B cell (primary cell): ENCODE results near the gene LSG1. TPM values are rescaled to one million over a fixed set of nuclear protein-coding genes. Genes with fewer than 3 reads are reported as not detected.

Experiments used
- ATAC-seq: fragments of 200-7000 bp; cut with Tn5 transposase; one replicate; pipeline ENCODE4 v1.10.0; 2021; ENCODE audit warnings: low read depth, mild to moderate bottlenecking, moderate number of reproducible peaks, moderate library complexity
- CTCF ChIA-PET: fragments of 350-600 bp; sonication (Branson Sonifier 250); formaldehyde crosslinking; loops from one replicate; lab custom pipeline; 2021; ENCODE audit warnings: antibody characterized with exemption, inconsistent platforms; lab: Charles Lee
- POLR2A ChIA-PET: fragments of 350-600 bp; sonication (Branson Sonifier 250); formaldehyde crosslinking; loops from one replicate; lab custom pipeline; 2021; ENCODE audit warnings: antibody characterized with exemption; lab: Charles Lee
- DNase-seq: peaks from one replicate; pipeline ENCODE4 v3.0.0; 2013
- H2AFZ ChIP-seq: 2 replicates; pipeline ENCODE4 v1.6.1; 2012; ENCODE audit warnings: mild to moderate bottlenecking, low read depth, low read length; ENCODE audit not compliant: insufficient read depth, poor library complexity, severe bottlenecking
- H3K27ac ChIP-seq, 2 donors: 1 replicate in 1 of 2; 2 replicates in 1 of 2; pipeline ENCODE4 v1.5.1; 2012 to 2013; ENCODE audit warnings: low read length in 2 of 2, mild to moderate bottlenecking in 2 of 2, moderate library complexity in 1 of 2
- H3K27me3 ChIP-seq, 4 experiments: fragments of 200-600 bp in 1 of 4; sonication (generic) in 1 of 4; replicated peaks in 1 of 4; 1 replicate in 2 of 4; 2 replicates in 2 of 4; pipeline versions ENCODE4 v1.6.1 to v1.7.0; 2013 to 2016; ENCODE audit warnings: low read length in 3 of 4, mild to moderate bottlenecking in 2 of 4, mixed read lengths in 1 of 4, moderate library complexity in 1 of 4; ENCODE audit not compliant: insufficient read depth in 4 of 4, control insufficient read depth in 3 of 4; ENCODE audit errors: control extremely low read depth in 1 of 4
- H3K36me3 ChIP-seq, 2 experiments: replicated peaks in 1 of 2; 1 replicate in 1 of 2; 2 replicates in 1 of 2; pipeline versions ENCODE4 v1.6.1 to v1.7.1; 2013; ENCODE audit warnings: low read length in 1 of 2; ENCODE audit not compliant: insufficient read depth in 2 of 2, control insufficient read depth in 1 of 2; ENCODE audit errors: control extremely low read depth in 1 of 2, extremely low read depth in 1 of 2
- H3K4me1 ChIP-seq, 2 donors: fragments of 200-600 bp in 1 of 2; sonication (generic) in 1 of 2; 1 replicate in 1 of 2; 2 replicates in 1 of 2; pipeline versions ENCODE4 v1.5.1 to v1.6.1; 2013 to 2017; ENCODE audit warnings: low read length in 2 of 2; ENCODE audit not compliant: control insufficient read depth in 2 of 2, insufficient read depth in 2 of 2
- H3K4me2 ChIP-seq: replicated peaks from 2 replicates; pipeline ENCODE3; 2012; ENCODE audit warnings: mild to moderate bottlenecking, low read depth, low read length; ENCODE audit not compliant: poor library complexity, severe bottlenecking
- H3K4me3 ChIP-seq, 5 experiments: fragments of 200-600 bp in 1 of 5; sonication (generic) in 1 of 5; 1 replicate in 3 of 5; 2 replicates in 2 of 5; pipeline versions ENCODE4 v1.5.1 to v1.7.0; 2011 to 2016; ENCODE audit warnings: low read length in 4 of 5, mild to moderate bottlenecking in 4 of 5, low read depth in 2 of 5, control low read depth in 1 of 5, moderate library complexity in 1 of 5; ENCODE audit not compliant: insufficient read depth in 1 of 5; ENCODE audit errors: control extremely low read depth in 1 of 5, extremely low read depth in 1 of 5
- H3K79me2 ChIP-seq: fragments of 200-600 bp; sonication (generic); one replicate; pipeline ENCODE4 v1.6.0; 2016; ENCODE audit warnings: low read length; ENCODE audit not compliant: control insufficient read depth, insufficient read depth
- H3K9ac ChIP-seq: fragments of 200-600 bp; sonication (generic); 2 replicates; pipeline ENCODE4 v1.6.1; 2017; ENCODE audit warnings: mild to moderate bottlenecking, low read length, moderate library complexity
- H3K9me3 ChIP-seq, 3 donors: one replicate each; pipeline versions ENCODE4 v1.6.1 to v1.7.1; 2013; ENCODE audit warnings: low read length in 2 of 3; ENCODE audit not compliant: control insufficient read depth in 2 of 3, insufficient read depth in 1 of 3; ENCODE audit errors: control extremely low read depth in 1 of 3
- H4K20me1 ChIP-seq: 2 replicates; pipeline ENCODE4 v1.6.0; 2012; ENCODE audit warnings: mild to moderate bottlenecking, low read length; ENCODE audit not compliant: insufficient read depth, control insufficient read depth, poor library complexity, severe bottlenecking
- H3K27ac Mint-ChIP-seq: one replicate; pipeline ENCODE4 v1.8.0; 2021; ENCODE audit warnings: mixed read lengths
- H3K27me3 Mint-ChIP-seq: one replicate; pipeline ENCODE4 v1.8.0; 2021; ENCODE audit warnings: mixed read lengths
- H3K4me1 Mint-ChIP-seq: one replicate; pipeline ENCODE4 v1.8.0; 2021; ENCODE audit warnings: mixed read lengths
- H3K4me3 Mint-ChIP-seq: one replicate; pipeline ENCODE4 v1.8.0; 2021; ENCODE audit warnings: mixed read lengths
- H3K9me3 Mint-ChIP-seq: one replicate; pipeline ENCODE4 v1.8.0; 2022; ENCODE audit warnings: mixed read lengths; ENCODE audit not compliant: insufficient read depth
- CTCF ChIP-seq: fragments of 200-600 bp; IDR thresholded peaks from one replicate; pipeline ENCODE4 v1.8.0; 2022; ENCODE audit warnings: antibody characterized with exemption, mild to moderate bottlenecking
- EZH2 ChIP-seq: IDR thresholded peaks from 2 replicates; pipeline ENCODE4 v1.6.1; 2012; ENCODE audit warnings: borderline replicate concordance, low read depth, mild to moderate bottlenecking, moderate library complexity, low read length; ENCODE audit not compliant: insufficient read depth, poor library complexity, severe bottlenecking
- WGBS: methylation state at CpG from one replicate; pipeline ENCODE4 v1.1.5; 2013; ENCODE audit warnings: missing lambda C conversion rate; ENCODE audit not compliant: insufficient coverage; 5-methylcytosine and 5-hydroxymethylcytosine counted together
- intact Hi-C: fragments of 100-400 bp; cut with micrococcal nuclease; formaldehyde crosslinking; loops from one replicate; pipeline ENCODE4 v1.10.0; 2022
- polyA plus RNA-seq: library from polyadenylated mRNA; depleted of rRNA; stranded (reverse); fragments of >200 nt; gene quantifications from 2 replicates; pipeline ENCODE4 v1.2.3, GENCODE V29; 2012
- total RNA-seq, 2 donors: library from RNA; stranded (reverse); fragments of 120-200 nt in 1 of 2; gene quantifications; 1 replicate in 1 of 2; 2 replicates in 1 of 2; pipeline versions ENCODE4 v1.2.3 to v1.2.4, GENCODE V29; 2013 to 2022

The LSG1 gene
- total and polyA plus RNA-seq, 2 donors (not counting 1 experiment from before 2014, with no cell fraction given) = 29.4 to 54.6 TPM

DNA sequence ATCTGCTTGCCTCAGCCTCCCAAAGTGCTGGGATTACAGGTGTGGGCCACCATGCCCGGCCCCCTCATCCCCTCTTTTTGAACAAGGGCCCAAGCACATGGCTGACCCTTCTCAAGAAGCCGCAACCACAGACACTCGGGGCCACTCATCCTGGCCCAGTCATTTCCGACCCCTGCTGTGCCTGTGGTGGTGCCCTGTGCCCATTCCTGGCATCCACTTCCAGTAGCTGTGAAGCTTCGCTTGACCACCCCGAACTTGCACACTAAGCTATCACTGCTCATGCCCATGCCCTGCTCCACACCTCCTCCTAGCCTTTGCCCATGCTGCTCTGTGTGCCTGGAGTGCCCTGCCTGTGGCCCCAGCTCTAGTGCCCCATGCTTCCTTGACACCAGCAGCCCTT lies 47.0 kb downstream of the LSG1 start:
- Histone ChIP-seq H2AFZ (no peak overlapping the region), H3K4me2 (no peak overlapping the region), H3K9ac (no peak overlapping the region), H3K79me2 (no peaks in the 10 kb centered on the region), H3K36me3 (no peaks in the 10 kb centered on the region), H3K9me3 (peaks cover 0 to 6% (median 0%) of the 10 kb centered on the region in 3 donors), H3K27ac (no peak overlapping the region), H3K4me1 (no peaks in the 10 kb centered on the region), H4K20me1 (no peaks in the 10 kb centered on the region), H3K27me3 (no peaks in the 10 kb centered on the region), H3K4me3 (no peak overlapping the region)
- WGBS = 100% methylated on average over 6 of the region's 6 CpGs
- intact Hi-C loops = no loop called here
- Mint-ChIP-seq H3K4me3 (no peak overlapping the region), H3K27me3 (no peaks in the 10 kb centered on the region), H3K27ac (no peak overlapping the region), H3K9me3 (no peaks in the 10 kb centered on the region), H3K4me1 (no peaks in the 10 kb centered on the region)
- DNase-seq (no peak), ATAC-seq (no peak)
- ChIA-PET CTCF (no interaction called here), POLR2A (no interaction called here)
- TF ChIP-seq CTCF (no peak), EZH2 (no peak)

GRCh38 chr3:194623449-194624290 lies 48.3 kb downstream of the LSG1 start:
- no peak overlapping the region for H3K4me2 ChIP-seq
- 97% methylated on average over 25 of the region's 25 CpGs for WGBS
- Mint-ChIP-seq H3K27me3 (no peaks in the 10 kb centered on the region), H3K4me1 (no peaks in the 10 kb centered on the region), H3K27ac (no peak overlapping the region), H3K4me3 (no peak overlapping the region), H3K9me3 (no peaks in the 10 kb centered on the region)
- H3K4me1 ChIP-seq = no peaks in the 10 kb centered on the region
- no peaks in the 10 kb centered on the region for H4K20me1 ChIP-seq
- ChIA-PET POLR2A (no interaction called here), CTCF (no interaction called here)
- no peaks in the 10 kb centered on the region for H3K79me2 ChIP-seq
- no peak overlapping the region for H3K27ac ChIP-seq
- no peaks in the 10 kb centered on the region for H3K9me3 ChIP-seq
- no peaks in the 10 kb centered on the region for H3K36me3 ChIP-seq
- DNase-seq (no peak), ATAC-seq (no peak)
- no peak for TF ChIP-seq CTCF
- no peak for TF ChIP-seq EZH2
- intact Hi-C loops = no loop called here
- no peaks in the 10 kb centered on the region for H3K27me3 ChIP-seq
- no peak overlapping the region for H2AFZ ChIP-seq
- H3K9ac ChIP-seq = no peak overlapping the region
- no peak overlapping the region for H3K4me3 ChIP-seq
